Calu3 (cell line): ENCODE results near the gene PPP1R15A. TPM values are rescaled to one million over a fixed set of nuclear protein-coding genes. Genes with fewer than 3 reads are reported as not detected.
A peak's percentile ranks its signal among the peaks of the same experiment; 100 is the strongest.

ENCODE experiments used
- BruUV-seq: library from RNA; stranded (reverse); fragments of 400-500 nt; replicated peaks from 2 replicates; lab custom pipeline; 2021; lab: Mats Ljungman, UMichigan
- CTCF ChIA-PET: fragments of 300-600 bp; sonication (Branson Sonifier 250); formaldehyde crosslinking; loops from one replicate; lab custom pipeline; 2022; ENCODE audit warnings: antibody characterized with exemption; lab: Charles Lee
- DNase-seq: peaks from one replicate; pipeline ENCODE4 v3.0.0; 2022
- H3K27ac Mint-ChIP-seq: one replicate; pipeline ENCODE4 v1.8.0; 2022; ENCODE audit warnings: mixed read lengths; ENCODE audit not compliant: unreplicated experiment
- H3K27me3 Mint-ChIP-seq: one replicate; pipeline ENCODE4 v1.8.0; 2022; ENCODE audit warnings: mixed read lengths; ENCODE audit not compliant: unreplicated experiment
- H3K36me3 Mint-ChIP-seq: one replicate; pipeline ENCODE4 v1.8.0; 2022; ENCODE audit warnings: mild to moderate bottlenecking, moderate library complexity, mixed read lengths; ENCODE audit not compliant: insufficient read depth, unreplicated experiment
- H3K4me1 Mint-ChIP-seq: one replicate; pipeline ENCODE4 v1.8.0; 2022; ENCODE audit warnings: mild to moderate bottlenecking, low read depth, mixed read lengths; ENCODE audit not compliant: unreplicated experiment
- H3K4me3 Mint-ChIP-seq: one replicate; pipeline ENCODE4 v1.8.0; 2022; ENCODE audit warnings: mild to moderate bottlenecking, low read depth, moderate library complexity, mixed read lengths; ENCODE audit not compliant: unreplicated experiment
- H3K9me3 Mint-ChIP-seq: one replicate; pipeline ENCODE4 v1.8.0; 2022; ENCODE audit warnings: low read depth, mixed read lengths; ENCODE audit not compliant: unreplicated experiment
- CTCF ChIP-seq: fragments of 200-600 bp; IDR thresholded peaks from one replicate; pipeline ENCODE4 v1.8.0; 2022; ENCODE audit warnings: antibody characterized with exemption; ENCODE audit not compliant: unreplicated experiment
- intact Hi-C: fragments of 100-400 bp; cut with micrococcal nuclease; formaldehyde crosslinking; loops from one replicate; pipeline ENCODE4 v1.10.0; 2022; ENCODE audit not compliant: unreplicated experiment
- total RNA-seq: library from RNA; stranded (reverse); gene quantifications from 2 replicates; pipeline ENCODE4 v1.2.3, GENCODE V29; 2022

Gene PPP1R15A
- total RNA-seq, 1 experiment from 2014 or later = 118 TPM

DNA sequence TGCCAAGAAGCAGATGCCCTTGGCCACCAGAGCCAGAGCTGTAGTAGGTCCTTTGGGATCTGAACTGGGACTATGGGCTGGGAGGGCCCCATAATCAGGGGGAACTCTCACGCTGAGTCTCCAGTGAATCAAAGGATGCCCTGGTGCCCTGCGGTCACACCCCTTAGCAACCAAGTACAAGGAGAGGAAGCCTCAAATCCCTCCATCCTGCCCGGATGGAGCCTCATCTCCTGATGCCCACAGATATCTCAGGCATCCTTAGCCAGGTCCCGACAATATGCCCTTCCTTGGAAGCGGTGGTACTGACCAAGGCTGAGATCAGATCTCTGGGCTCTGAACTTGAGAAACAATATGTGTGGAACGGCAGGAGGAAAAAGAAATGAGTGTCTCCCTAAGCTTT is 5.5 kb upstream of the PPP1R15A start:
- CTCF ChIA-PET = interaction anchor here (0.6 to 0.7 kb wide), 3 partner anchors 561 to 1706 kb away, joined by 4 to 5 read pairs (median 4); no protein-coding TSS in a partner anchor
- H3K36me3 Mint-ChIP-seq = peaks cover 38% of the 10 kb centered on the region
- peak overlapping the region; percentile 76 for H3K4me3 Mint-ChIP-seq
- DNase-seq = no peak
- no peak for TF ChIP-seq CTCF
- peak overlapping the region; percentile 41 for H3K27ac Mint-ChIP-seq
- peaks cover 24% of the 10 kb centered on the region for H3K4me1 Mint-ChIP-seq
- no peaks in the 10 kb centered on the region for H3K9me3 Mint-ChIP-seq
- H3K27me3 Mint-ChIP-seq = no peaks in the 10 kb centered on the region
- BruUV-seq = no TSS peak
- intact Hi-C loops = no loop called here

DNA sequence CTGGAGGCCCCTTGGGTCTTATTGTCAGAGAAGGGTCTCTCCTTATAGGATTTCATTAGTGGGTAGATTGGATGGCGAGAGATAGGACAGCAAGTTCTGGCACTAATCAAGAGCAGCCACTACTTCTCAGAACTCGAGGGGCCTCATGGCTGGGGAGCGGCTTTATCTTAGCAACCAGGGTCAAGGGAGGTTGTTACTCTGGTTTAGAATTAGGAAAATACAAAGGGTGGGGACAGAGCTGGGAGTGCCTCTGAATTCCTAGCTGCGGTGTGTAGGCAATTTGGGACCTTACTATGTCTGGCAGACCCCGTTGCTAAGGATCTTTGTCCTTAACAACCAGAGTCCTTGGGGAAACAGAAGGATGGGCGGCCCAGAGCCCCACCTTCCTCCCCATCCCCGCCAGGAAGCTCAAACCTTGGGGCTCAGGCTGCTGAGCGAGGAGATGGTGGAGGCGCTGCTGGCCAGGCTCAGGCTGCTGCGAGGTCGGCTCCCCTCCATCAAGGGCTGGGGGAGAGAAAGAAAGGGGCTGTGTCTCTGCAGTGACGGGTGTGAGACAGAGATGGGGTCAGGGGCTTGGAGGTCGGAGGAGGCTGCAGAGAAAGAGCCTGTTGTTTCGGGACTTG is 5.0 kb upstream of the PPP1R15A start:
- Mint-ChIP-seq H3K27ac (peak overlapping the region; percentile 41), H3K27me3 (peaks cover 2% of the 10 kb centered on the region), H3K4me1 (peaks cover 26% of the 10 kb centered on the region), H3K4me3 (peak overlapping the region; percentile 76), H3K9me3 (no peaks in the 10 kb centered on the region), H3K36me3 (peaks cover 42% of the 10 kb centered on the region)
- no peak for TF ChIP-seq CTCF
- intact Hi-C loops = no loop called here
- no TSS peak for BruUV-seq
- DNase-seq = no peak
- CTCF ChIA-PET = interaction anchor here (0.6 kb wide), 1 partner anchor 561 kb away, joined by 4 read pairs; no protein-coding TSS in a partner anchor

DNA sequence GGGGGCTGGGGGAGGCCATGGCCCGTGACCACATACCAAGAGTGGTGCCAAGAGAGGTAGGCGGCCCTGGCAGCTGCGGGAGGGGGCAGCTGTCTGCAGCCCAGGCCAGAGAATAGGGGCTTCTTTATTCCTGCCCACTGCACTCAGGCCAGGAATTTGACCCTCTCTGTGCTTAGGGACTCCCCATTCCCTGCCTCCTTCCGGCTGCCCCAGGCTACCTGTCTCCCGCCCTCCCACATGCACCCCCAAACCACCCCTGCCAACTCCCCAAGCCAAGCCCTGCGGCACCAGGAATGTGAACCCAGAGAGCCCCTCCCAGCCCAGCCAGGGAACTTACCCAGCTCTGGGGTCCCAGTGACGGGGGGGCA is 4.5 kb upstream of the PPP1R15A start:
- TF ChIP-seq CTCF = no peak
- Mint-ChIP-seq H3K27me3 (peaks cover 7% of the 10 kb centered on the region), H3K4me3 (peak overlapping the region; percentile 76), H3K36me3 (peaks cover 43% of the 10 kb centered on the region), H3K9me3 (no peaks in the 10 kb centered on the region), H3K27ac (peak overlapping the region; percentile 88), H3K4me1 (peaks cover 29% of the 10 kb centered on the region)
- DNase-seq = peak; percentile 32
- intact Hi-C loops = no loop called here
- BruUV-seq = no TSS peak
- CTCF ChIA-PET = interaction anchor here (0.6 to 0.7 kb wide), 2 partner anchors 11 to 124 kb away, joined by 3 to 4 read pairs; no protein-coding TSS in a partner anchor

GRCh38 chr19:48868114-48868886 is 3.9 kb upstream of the PPP1R15A start, which contains the start of gene PLEKHA4:
Gene PLEKHA4 (minus strand): TSS chr19:48868617. CDS start chr19:48867620, 997 bp downstream.
- no peak for TF ChIP-seq CTCF
- CTCF ChIA-PET = interaction anchor here (0.6 to 1.6 kb wide), 3 partner anchors 11 to 124 kb away, joined by 3 to 5 read pairs (median 4); no protein-coding TSS in a partner anchor
- peaks cover 30% of the 10 kb centered on the region for H3K4me1 Mint-ChIP-seq
- H3K27ac Mint-ChIP-seq = peak within 1 kb of the TSS; percentile 88
- intact Hi-C loops = no loop called here
- H3K4me3 Mint-ChIP-seq = peak within 1 kb of the TSS; percentile 76
- no peaks in the 10 kb centered on the region for H3K9me3 Mint-ChIP-seq
- H3K27me3 Mint-ChIP-seq = peaks cover 8% of the 10 kb centered on the region
- H3K36me3 Mint-ChIP-seq = peaks cover 44% of the 10 kb centered on the region
- BruUV-seq = TSS peak; percentile 56
- peak; percentile 66 for DNase-seq
